ENCODE measurements around the gene IMMP2L. TPM values are rescaled to one million over a fixed set of nuclear protein-coding genes. Genes with fewer than 3 reads are reported as not detected.

IMMP2L gene
- total RNA-seq, 1 donor from 2014 or later, result 21.5 TPM

DNA sequence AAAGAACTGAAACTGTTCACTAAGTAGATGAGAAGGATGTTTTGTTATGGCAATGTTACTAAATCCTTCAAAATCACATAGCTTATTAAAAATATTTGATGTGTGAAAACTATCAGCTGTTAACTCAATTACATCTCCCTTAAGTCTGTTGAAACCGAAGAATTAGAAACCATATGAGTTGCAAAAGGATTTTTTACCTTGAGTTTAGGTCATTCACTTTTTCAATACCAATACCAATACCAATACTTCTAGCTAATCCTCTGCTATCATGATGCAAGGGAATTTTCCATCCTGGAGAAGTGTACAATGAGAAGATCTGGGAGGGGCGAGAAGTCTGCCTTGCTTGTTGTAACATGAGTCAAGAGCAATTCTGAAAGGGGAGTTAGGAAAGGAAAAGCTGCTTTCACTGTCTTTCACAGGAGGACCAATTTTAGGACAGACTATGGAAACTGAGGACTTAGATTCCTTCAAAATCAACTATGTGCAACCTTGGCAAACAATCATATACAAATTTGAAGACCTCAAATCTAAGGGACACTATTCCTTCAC is 199.7 kb downstream of the IMMP2L start:
- Mint-ChIP-seq H3K27me3 (ENCODE audit: insufficient read depth, low read depth) (no peaks in the 10 kb centered on the region), H3K36me3 (no peaks in the 10 kb centered on the region), H3K4me3 (no peak overlapping the region), H3K9me3 (no peaks in the 10 kb centered on the region), H3K4me1 (peaks cover 16% of the 10 kb centered on the region), H3K27ac (no peak overlapping the region)
- H3K27me3 ChIP-seq, result no peaks in the 10 kb centered on the region
- H3K27ac ChIP-seq, result no peak overlapping the region
- TF ChIP-seq EZH2 (IDR thresholded peaks at IDR 0.05) (no peak), EZH2phosphoT487 (IDR thresholded peaks at IDR 0.05) (no peak)
- TF ChIP-seq, protein P1, sequence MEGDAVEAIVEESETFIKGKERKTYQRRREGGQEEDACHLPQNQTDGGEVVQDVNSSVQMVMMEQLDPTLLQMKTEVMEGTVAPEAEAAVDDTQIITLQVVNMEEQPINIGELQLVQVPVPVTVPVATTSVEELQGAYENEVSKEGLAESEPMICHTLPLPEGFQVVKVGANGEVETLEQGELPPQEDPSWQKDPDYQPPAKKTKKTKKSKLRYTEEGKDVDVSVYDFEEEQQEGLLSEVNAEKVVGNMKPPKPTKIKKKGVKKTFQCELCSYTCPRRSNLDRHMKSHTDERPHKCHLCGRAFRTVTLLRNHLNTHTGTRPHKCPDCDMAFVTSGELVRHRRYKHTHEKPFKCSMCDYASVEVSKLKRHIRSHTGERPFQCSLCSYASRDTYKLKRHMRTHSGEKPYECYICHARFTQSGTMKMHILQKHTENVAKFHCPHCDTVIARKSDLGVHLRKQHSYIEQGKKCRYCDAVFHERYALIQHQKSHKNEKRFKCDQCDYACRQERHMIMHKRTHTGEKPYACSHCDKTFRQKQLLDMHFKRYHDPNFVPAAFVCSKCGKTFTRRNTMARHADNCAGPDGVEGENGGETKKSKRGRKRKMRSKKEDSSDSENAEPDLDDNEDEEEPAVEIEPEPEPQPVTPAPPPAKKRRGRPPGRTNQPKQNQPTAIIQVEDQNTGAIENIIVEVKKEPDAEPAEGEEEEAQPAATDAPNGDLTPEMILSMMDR (IDR thresholded peaks at IDR 0.05), result no peak
- H3K9me3 ChIP-seq (ENCODE audit: low read depth), result no peaks in the 10 kb centered on the region
- no peaks in the 10 kb centered on the region for H3K79me2 ChIP-seq (ENCODE audit: low read depth)
- no peak overlapping the region for H3K4me3 ChIP-seq
- DNase-seq (ENCODE audit: low spot score), result peak; percentile 4
- no peaks in the 10 kb centered on the region for H3K36me3 ChIP-seq
- H2AFZ ChIP-seq (replicated peaks), result no peak overlapping the region
- H3K4me1 ChIP-seq, result no peaks in the 10 kb centered on the region
- H3K9ac ChIP-seq, result no peak overlapping the region
- H3F3A ChIP-seq (ENCODE audit: low read depth), result no peaks in the 10 kb centered on the region
- no peaks in the 10 kb centered on the region for H4K20me1 ChIP-seq (ENCODE audit: low read depth)
- H3K4me2 ChIP-seq, result no peak overlapping the region

GRCh38 chr7:111358915-111359314 is 203.4 kb downstream of the IMMP2L start:
- H3K79me2 ChIP-seq (ENCODE audit: low read depth), result no peaks in the 10 kb centered on the region
- H3K27me3 ChIP-seq, result no peaks in the 10 kb centered on the region
- Mint-ChIP-seq H3K27ac (no peak overlapping the region), H3K27me3 (ENCODE audit: insufficient read depth, low read depth) (no peaks in the 10 kb centered on the region), H3K4me1 (peaks cover 21% of the 10 kb centered on the region), H3K9me3 (no peaks in the 10 kb centered on the region), H3K4me3 (no peak overlapping the region), H3K36me3 (no peaks in the 10 kb centered on the region)
- H3F3A ChIP-seq (ENCODE audit: low read depth), result no peaks in the 10 kb centered on the region
- H3K27ac ChIP-seq, result no peak overlapping the region
- TF ChIP-seq EZH2 (IDR thresholded peaks at IDR 0.05) (no peak), EZH2phosphoT487 (IDR thresholded peaks at IDR 0.05) (no peak)
- TF ChIP-seq, protein P1 (IDR thresholded peaks at IDR 0.05), result no peak
- no peak for DNase-seq (ENCODE audit: low spot score)
- H3K4me3 ChIP-seq, result no peak overlapping the region
- no peak overlapping the region for H3K4me2 ChIP-seq
- no peaks in the 10 kb centered on the region for H3K36me3 ChIP-seq
- H3K4me1 ChIP-seq, result no peaks in the 10 kb centered on the region
- no peaks in the 10 kb centered on the region for H3K9me3 ChIP-seq (ENCODE audit: low read depth)
- H4K20me1 ChIP-seq (ENCODE audit: low read depth), result no peaks in the 10 kb centered on the region
- H2AFZ ChIP-seq (replicated peaks), result no peak overlapping the region
- H3K9ac ChIP-seq, result no peak overlapping the region

DNA sequence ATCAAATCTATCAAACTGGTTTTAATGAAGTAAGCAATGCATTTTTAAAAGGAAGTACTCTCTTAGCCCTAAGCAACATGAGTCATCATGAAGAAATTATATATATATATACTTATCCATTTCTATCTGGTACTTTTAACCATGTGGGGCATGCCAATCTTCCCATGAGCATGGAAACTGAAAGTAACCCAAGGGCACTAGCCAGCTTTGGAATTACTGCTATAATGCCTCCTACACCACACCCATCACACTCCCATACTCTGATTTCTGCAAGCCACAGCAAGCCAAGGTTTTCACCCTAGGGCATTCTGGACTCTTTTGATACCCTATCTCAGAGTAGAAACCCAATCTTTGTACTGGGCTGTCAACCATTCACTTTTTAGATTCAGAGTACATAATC is 204.6 kb downstream of the IMMP2L start:
- no peak for DNase-seq (ENCODE audit: low spot score)
- no peaks in the 10 kb centered on the region for H3K36me3 ChIP-seq
- H3K27ac ChIP-seq, result no peak overlapping the region
- H4K20me1 ChIP-seq (ENCODE audit: low read depth), result no peaks in the 10 kb centered on the region
- H2AFZ ChIP-seq (replicated peaks), result no peak overlapping the region
- Mint-ChIP-seq H3K36me3 (no peaks in the 10 kb centered on the region), H3K27me3 (ENCODE audit: insufficient read depth, low read depth) (no peaks in the 10 kb centered on the region), H3K4me3 (no peak overlapping the region), H3K9me3 (no peaks in the 10 kb centered on the region), H3K27ac (no peak overlapping the region), H3K4me1 (peaks cover 11% of the 10 kb centered on the region)
- no peaks in the 10 kb centered on the region for H3K79me2 ChIP-seq (ENCODE audit: low read depth)
- H3K9me3 ChIP-seq (ENCODE audit: low read depth), result no peaks in the 10 kb centered on the region
- TF ChIP-seq EZH2 (IDR thresholded peaks at IDR 0.05) (no peak), EZH2phosphoT487 (IDR thresholded peaks at IDR 0.05) (no peak)
- TF ChIP-seq, protein P1 (IDR thresholded peaks at IDR 0.05), result no peak
- H3K4me1 ChIP-seq, result no peaks in the 10 kb centered on the region
- H3K9ac ChIP-seq, result no peak overlapping the region
- H3K4me3 ChIP-seq, result no peak overlapping the region
- H3K27me3 ChIP-seq, result no peaks in the 10 kb centered on the region
- H3F3A ChIP-seq (ENCODE audit: low read depth), result no peaks in the 10 kb centered on the region
- H3K4me2 ChIP-seq, result no peak overlapping the region
